Amniotic epithelial cell (primary cell): ENCODE results near the gene SPO11.

Source experiments
- DNase-seq: peaks from one replicate; pipeline ENCODE4 v3.0.0-alpha.2; 2010; ENCODE audit warnings: low read depth

Gene SPO11

DNA sequence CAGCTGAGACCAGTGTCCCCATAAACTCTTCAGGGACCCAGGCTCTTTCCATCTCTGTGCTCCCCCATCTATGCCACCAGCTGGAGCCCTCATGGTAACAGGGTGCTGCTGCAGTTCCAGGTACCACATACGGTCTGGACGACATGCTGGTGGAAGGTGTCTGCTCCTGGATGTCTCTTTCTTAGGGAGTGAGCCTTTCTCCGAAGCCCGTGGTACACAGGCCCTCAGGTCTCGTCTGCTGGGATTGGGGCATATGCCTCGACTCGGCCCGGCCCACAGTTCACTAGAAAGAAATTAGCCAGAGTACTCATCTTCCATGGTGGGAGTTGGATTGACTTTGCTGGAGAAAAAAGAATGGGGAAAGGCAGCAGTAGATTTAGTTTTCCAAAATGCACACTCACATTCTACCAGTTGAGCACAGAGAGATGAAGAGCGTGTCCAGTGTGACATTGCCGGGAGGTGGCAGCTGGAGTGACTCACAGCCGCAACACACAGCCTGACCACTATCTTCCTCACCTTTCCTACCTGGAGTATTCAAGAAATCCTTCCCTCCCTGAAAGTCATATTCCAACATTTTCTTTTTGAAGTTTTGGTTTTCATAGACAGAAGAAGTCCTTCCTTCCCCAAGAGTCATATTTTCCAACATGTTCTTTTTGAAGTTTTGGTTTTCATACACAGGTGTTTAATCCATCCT is 18.6 kb upstream of the SPO11 start:
- DNase-seq = no peak

DNA sequence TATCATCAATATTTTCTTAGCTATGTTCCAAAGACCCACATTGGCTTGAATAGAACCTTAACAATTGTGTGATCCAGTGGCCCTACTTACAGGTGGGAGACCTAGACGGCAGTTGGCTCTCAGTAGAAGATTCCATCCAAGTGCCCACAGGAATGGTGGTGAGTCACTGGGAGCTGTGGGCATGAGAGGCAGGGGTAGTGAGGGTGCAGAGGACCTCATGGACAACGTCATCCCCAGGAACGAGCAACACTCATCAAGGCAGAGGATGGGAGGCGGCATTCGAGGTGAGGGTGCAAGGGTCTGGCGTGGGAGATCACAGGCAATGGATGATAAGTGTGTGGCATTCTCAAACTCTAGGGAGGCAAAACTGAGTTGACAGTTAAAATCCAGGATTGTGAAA is 17.5 kb upstream of the SPO11 start:
- no peak for DNase-seq

DNA sequence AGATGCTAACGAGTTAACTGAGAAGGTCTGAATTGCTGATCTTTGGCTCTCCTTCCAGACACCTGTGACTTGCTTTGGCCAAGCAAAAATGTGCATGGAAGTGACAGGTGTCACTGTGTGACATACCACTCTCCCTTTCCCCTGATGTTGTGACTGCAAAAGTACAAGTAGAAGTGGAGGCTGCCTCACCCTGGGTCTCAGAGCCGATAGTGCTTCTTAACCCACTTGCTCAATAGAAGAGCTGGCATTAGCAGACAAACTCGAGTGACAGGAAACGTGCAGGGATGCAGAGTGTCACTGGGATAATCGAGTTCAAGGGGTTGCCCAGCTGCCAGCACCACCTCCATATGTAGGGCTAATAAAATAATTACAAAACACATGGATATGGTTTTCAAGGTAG is 16.4 kb upstream of the SPO11 start:
- DNase-seq = no peak

DNA sequence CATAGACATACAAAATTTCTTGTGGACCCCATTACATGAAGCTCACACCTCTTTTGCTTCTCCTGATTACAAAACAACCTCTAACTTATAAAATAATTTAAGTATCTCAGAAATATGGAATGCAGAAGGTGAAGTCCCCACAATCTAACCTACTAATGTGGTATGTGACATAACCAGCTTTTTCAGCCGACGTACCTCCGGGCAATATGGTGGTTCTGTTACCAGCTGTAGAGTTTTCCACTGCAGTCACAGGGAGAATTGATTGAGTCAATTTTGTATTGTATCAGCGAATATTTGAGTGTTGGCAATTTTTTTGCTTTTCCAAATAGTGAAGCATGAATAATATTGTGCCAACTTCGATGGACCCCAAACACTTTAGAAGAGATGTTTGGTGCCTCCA is 15.7 kb upstream of the SPO11 start:
- DNase-seq = no peak

DNA sequence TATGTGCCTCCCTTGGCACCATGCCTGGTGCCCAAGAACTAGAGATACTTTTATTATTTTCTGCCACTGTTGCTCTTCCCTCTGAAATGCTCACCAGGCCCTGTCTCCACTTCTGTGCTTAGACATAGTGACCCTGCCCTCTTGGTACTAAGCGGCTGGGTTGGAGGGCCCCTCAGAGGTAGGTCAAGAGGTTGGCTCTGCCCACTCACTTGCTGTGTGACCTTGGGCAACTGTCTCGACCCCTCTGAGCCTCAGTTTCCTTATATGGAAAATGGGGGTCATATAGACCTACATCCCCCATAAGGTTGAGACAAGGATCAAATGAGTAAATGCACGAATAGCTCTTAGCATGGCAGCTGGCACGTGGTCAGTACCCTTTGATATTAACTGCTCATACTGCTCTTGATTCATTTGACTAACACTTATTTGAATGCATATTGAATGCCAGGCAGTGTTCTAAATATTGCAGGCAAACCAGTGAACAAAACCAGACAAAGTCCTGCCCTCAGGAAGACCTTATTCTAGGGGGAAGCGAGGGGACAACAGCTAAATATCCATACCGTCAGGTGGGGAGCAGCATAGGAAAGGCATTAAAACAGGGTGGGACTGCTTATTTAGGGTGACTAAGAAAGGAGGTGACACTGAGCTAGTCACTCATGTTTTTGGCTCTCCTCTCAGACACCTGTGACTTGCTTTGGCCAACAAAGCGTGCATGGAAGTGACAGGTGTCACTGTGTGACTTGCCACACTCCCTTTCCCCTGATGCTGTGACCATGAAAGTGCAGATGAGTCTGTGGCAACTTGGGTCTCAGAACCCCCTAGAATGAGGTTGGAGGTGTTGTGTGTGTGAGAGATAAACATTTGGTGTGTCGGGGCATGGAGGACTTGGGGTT is 14.3 kb upstream of the SPO11 start:
- DNase-seq = no peak

DNA sequence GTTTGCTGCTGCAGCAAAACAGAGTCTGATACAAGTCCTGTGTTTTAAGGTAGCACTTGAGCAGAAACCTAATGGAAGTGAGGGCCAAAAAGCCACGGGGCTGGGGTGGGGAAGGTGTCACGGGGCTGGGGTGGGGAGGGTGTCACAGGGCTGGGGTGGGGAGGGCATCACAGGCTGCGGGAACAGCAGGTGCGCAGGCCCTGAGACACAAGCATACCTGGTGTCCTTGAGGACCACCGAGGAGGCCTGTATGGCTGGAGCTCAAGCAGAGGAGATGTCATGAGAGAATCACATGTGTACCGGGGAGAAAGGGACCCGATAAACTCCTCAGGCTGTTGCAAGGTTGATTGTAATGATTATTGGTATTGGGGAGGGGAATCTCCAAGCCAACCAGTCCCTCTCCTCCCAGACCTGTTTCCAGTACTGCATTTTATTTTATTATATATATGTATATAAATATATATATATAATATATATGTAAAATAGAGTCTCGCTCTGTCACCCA is 13.6 kb upstream of the SPO11 start:
- DNase-seq = no peak

DNA sequence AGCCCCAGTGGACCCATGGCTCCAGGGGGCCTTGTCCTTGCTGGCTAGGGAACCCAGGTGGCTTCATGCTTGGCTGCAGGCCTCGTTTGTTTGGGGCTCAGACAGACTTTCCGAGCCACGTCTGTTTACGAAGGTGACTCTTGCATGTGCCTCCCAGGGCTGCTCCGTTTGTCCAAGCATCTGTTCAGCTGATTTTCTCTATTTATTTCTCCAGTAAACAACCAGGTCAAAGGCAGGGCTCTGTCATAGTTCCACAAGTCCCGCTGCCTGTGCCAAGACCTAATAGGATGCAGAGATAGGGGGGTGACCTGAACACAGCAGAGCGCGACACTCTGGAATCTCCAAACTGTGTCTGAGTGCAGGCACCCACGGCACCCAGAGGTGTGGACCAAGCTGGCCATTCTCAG is 12.8 kb upstream of the SPO11 start:
- no peak for DNase-seq

DNA sequence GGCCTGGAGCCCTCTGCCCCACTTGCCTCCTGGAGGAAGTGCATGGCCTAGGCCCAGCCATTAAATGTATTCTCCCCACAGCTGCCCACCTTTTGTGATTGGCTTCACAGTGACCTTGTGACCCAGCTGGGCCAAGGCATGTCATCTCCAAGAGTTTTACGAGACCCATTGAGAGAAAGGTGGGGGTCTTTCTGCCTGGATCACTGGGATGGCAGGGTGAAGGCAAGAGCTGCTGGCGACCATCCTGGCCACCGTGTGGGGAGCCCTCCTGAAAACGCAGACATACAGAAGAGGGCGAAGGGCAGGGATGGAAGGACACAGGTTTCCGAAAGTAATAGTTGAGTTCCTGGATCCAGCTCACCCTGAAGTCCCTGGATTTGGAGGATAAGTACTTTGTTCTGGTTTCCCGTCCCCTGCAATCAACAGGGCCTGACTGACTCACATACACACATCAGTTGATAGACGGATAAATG is 12.3 kb upstream of the SPO11 start:
- DNase-seq = no peak

DNA sequence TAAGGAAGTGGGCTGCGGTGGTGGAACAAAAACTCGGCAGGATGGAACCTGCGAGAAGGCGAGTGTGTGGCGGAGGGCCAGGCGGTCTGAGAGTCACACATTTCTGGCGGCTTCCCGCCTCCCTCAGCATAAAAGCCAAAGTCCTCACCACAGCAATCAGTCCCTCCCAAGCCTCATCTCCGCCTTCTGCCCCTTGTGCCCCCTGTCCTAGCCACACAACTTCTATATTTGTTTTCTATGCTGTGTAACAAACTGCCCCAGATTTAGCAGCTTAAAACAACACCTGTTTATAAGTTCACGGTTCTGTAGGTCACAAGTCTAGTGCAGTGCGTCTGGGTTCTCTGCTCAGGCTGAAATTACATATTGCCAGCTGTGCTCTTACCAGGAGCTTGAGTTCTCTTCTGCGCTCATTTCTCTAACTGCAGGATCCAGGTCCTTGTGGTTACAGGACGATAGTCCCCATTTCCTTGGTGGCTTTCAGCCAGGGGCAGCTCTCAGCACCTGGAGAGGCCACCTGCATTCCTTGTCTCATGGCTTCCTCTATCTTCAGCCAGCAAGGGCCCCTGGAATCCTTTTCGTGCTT is 11.7 kb upstream of the SPO11 start:
- DNase-seq = no peak

DNA sequence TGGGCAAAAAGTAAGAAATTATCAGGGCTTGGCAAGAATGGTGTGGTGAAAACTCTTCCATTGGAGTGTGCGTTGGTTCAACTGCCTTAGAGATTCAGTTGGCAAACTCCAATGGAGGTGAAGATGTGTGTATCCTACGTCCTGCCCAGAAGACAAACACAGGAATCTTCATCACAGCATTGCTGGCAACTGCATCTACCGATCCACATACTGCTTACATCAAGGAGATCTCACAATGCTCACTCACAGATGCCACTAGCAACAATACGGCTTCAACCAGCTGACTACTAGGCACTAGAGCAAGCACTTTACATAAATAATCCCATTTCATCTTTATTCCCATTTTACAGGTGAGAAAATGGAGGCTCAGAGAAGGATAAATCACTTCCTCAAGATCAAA is 10.0 kb upstream of the SPO11 start:
- no peak for DNase-seq

DNA sequence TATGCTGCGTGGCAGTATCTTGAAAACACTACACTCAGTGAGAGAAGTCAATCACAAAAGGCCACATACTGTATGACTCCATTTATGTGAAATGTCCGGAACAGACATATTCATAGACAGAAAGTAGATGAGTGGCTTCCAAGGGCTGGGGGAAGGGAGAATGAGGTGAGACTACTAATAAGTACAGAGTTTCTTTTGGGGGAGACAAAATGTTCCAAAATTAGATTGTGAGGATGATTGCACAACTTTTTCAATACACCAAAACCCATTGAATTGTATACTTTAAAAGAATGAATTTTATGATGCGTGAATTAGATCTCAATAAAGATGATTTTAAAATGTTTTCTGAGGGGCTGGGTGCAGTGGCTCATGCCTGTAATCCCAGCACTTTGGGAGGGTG is 9.2 kb upstream of the SPO11 start:
- no peak for DNase-seq

DNA sequence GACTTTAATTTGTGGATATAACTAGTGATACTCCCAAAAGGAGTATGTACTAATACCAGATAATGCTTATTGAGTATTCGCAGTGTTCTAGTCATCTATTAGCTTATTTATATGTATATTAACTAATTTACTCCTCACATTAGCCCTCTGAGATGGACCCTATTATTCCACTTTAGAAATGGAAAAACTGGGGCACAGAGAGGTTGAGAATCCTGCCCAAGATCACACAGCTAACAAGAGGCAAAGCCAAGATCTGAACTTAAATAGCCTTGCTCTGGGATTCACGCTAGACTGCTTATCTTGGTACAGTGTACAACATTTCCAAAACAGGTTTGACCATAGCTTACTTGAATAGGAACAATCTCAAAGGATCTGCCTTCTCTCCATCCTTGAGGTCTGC is 8.5 kb upstream of the SPO11 start:
- DNase-seq = no peak

DNA sequence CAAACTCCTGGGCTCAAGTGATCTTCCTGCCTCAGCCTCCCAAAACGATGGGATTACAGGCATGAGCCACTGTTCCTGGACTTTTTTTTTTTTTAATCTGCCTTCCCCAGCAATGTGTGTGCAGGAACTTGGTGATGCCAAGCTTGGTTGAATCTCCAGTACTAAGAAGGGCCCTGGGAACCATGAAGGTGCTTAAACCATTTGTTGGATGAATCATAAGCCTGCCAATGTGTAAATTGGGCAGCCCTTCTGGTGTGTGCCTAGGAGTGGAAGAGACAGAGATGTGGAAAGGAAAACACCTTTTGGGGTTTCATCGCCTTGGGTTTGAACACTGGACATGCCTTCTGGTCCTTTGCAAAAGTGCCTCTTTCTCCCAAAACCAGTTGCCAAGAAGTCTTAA is 7.1 kb upstream of the SPO11 start:
- no peak for DNase-seq

DNA sequence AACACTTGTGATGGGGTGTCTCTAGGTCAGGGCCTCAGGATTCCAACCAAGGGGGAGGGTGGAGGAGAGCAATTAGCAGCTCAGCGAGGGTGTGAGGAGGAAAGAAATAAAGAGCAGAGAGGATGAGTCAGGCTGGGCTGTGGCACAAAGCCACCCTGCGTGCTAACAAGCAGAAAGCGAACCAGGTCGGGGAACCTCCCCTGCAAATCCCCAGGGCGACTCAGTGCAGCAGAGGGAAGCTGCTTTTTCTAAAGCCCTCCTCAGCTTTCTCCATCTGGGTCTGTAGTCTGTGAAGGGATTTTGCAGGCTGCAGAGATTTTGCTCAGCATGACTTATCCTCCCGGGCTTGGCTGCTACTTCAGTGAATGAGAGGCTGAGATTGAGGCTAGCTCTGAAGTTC is 6.6 kb upstream of the SPO11 start:
- no peak for DNase-seq

DNA sequence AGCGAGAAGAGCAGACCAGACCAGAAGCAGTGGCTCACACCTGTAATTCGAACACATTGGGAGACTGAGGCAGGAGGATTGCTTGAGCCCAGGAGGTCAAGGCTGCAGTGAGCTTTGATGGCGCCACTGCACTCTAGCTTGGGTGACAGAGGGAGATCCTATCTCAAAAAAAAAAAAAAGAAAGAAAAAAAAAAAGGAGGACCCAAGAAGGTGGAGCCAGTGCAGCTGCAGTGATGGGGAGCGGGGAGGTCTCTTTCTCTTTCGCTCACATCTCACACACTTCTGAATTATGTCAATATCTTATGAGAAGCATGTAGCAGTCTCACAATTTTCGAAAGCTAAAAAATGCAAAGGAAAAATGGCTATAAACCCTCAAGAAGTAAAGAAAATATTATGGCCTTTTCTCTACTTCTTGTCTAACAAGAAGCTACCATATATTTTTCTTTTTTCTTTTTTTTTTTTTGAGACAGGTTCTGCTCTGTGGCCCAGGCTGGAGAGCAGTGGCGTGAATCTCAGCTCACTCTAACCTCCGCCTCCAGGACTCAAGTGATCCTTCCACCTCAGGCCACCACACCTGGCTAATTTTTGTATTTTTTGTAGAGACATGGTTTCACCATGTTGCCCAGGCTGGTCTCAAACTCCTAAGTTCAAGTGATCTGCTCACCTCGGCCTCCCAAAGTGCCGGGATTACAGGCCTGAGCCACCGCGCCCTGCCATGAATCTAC is 3.8 kb upstream of the SPO11 start:
- no peak for DNase-seq

DNA sequence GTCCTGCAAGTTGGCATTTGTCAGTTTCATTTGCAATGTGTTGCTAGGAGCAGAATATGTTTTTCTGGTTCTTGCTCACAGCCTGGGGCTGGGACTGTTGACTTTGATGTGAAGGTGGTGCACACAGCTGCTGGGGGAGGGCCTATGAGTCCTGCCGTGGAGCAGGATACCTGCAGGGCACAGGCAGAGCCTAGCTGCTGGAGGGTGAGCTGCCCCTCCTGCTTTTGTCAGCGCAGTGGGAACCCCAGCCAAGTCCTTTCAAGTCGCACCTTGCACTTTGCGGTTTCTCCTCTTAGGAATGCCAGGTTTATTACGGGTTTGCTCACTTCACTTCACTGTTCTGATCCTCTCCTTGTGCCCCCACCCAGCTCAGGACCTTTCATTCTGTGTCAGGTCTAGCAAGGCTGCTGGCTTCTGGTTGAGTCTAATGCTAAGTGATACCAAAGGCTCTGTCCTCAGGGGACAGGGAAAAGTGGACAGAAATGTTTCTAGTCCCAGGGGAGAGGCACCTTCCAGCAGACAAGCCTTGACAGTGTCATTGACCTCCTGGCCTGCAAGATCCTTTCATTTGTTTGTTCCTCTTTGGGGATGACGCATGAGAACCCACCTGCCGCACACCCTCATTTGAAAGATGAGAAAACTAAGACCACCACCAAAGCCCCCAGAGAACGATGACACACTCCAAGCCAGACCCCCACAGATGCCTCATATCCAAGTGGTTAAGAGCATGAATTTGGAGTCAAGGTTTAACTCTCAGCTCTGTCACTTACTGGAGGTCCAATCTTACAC is 2.7 kb upstream of the SPO11 start:
- DNase-seq = no peak

DNA sequence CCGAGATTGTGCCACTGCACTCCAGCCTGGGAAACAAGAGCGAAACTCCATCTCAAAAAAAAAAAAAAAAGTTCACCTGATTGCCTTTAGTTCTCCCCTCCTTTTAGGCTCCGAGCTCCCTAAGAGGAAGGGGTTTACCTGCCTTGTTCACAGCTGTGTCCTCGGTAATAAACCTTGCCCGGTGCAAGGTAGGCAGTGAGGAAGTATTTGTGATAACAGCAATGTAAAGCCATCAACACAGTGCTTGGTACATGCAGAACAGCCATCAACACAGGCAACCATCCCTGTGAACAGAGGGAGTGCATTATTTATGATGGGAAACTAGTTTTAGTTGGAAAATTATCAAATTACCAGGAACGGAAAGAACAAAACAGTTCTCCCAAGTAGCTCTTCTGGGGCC is 1.8 kb upstream of the SPO11 start:
- no peak for DNase-seq

DNA sequence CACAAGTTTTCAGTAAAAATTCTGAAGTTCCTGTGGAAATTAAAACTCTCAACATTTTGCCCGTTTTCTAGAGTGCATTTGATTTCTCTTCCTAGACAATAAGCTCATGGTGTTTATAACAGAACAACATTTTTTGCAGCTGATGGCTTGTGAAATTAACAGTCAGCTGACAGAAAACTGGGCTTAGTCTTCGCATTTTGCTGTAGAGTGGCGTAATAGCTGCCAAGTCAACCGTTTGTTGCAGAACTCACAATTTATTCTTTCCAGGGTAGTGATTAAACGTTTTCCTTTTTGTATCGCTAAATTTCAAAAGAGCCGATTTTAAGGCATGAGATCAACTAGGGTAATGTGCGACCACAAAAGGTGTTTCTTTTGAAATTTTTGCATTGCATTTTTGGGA is 1.4 kb downstream of the SPO11 start:
- DNase-seq = peak; percentile 5

DNA sequence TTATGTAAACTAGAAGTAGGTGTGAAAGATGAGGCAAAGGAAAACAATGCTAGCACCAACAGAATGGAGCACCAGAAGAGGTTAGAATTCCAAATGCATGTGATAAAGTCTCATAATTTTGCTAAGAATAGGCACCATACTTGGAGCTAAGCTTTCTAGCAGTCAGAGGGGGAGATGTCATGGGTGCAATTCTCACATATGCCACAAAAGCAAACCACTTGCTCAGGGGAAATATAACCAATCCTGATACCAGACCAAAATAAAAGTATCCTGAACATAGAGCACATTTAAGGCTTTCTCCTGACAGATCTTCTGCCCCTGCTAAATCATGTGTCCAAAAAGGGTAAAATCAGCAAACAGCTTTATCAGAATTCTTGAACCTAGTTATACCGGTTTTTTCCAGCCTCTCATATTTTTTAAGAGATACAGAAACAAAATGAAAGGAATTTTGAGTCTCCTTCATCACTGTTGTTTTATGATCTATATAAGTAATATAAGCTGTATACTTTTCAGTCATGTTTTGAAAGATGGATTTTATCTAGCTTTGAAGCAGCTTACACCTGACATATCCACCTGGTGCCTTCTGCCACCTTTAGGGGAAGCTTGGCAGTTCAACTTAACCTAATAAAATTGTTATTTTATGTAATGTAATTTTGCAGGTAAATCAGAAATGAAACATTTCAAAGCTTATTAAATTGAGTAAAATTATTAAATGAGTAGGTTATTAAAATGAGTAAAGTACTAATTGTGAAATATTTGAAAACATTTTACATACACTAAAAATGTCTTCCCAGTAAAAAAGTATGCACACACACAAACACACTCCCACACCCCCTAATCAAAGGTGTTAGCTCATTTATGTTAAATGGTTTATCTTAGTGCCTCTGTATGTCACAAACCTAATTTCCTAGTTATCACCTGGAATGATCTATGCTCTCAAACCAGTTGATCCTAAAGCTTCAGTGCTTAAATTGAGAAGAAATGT is 2.8 kb downstream of the SPO11 start:
- DNase-seq = no peak

DNA sequence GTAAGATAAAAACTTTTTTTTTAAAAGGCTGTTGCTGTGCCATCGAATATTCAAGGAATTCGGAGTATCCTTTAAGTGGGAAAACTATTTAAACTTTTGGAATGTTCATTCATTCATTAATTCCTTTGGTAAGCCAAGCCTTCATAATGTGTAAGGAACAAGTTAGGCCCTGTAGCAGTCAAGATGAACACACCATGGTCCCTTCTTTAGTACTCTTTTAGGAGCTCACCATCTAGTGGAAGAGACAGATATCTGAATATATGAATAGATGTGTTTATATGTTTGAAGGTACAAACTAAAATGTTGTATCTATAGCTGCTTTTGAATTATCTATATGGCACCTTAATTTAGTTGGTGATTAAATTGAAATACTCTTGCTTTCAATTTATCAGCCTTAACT is 5.8 kb downstream of the SPO11 start:
- DNase-seq = no peak
